Prostate gland (tissue), 2 donors: ENCODE results near the gene SRXN1.

Experiments
- POLR2A ChIP-seq: fragments of 450-650 bp; IDR thresholded peaks from one replicate; pipeline ENCODE4 v1.6.1; 2016; ENCODE audit warnings: antibody characterized with exemption, mild to moderate bottlenecking
- POLR2AphosphoS5 ChIP-seq: sonication (generic); formaldehyde crosslinking; IDR thresholded peaks from one replicate; pipeline ENCODE4 v1.6.1; 2017; ENCODE audit warnings: antibody characterized with exemption
- TF ChIP-seq, protein P1 (sequence below), 4 experiments: fragments of 200-600 bp in 2 of 4; fragments of 450-650 bp in 2 of 4; sonication (generic) in 2 of 4; IDR thresholded peaks; 1 replicate in 3 of 4; 2 replicates in 1 of 4; pipeline ENCODE4 v1.5.1; 2016 to 2019; ENCODE audit warnings: antibody characterized with exemption in 4 of 4, mild to moderate bottlenecking in 2 of 4, moderate library complexity in 2 of 4

GRCh38 chr20:697826-698225 lies 44.8 kb upstream of the SRXN1 start:
- TF ChIP-seq, protein P1, sequence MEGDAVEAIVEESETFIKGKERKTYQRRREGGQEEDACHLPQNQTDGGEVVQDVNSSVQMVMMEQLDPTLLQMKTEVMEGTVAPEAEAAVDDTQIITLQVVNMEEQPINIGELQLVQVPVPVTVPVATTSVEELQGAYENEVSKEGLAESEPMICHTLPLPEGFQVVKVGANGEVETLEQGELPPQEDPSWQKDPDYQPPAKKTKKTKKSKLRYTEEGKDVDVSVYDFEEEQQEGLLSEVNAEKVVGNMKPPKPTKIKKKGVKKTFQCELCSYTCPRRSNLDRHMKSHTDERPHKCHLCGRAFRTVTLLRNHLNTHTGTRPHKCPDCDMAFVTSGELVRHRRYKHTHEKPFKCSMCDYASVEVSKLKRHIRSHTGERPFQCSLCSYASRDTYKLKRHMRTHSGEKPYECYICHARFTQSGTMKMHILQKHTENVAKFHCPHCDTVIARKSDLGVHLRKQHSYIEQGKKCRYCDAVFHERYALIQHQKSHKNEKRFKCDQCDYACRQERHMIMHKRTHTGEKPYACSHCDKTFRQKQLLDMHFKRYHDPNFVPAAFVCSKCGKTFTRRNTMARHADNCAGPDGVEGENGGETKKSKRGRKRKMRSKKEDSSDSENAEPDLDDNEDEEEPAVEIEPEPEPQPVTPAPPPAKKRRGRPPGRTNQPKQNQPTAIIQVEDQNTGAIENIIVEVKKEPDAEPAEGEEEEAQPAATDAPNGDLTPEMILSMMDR (IDR thresholded peaks at IDR 0.05), result no peak
- TF ChIP-seq POLR2A (no peak), POLR2AphosphoS5 (no peak)
